Mesendoderm (in vitro differentiated cells): ENCODE data around the gene FER1L5.

Source experiments
- DNase-seq: peaks from one replicate; pipeline ENCODE4 v3.0.0; 2013
- H2AK5ac ChIP-seq: 2 replicates; pipeline ENCODE4 v1.6.1; 2013; ENCODE audit warnings: low read length, inconsistent platforms
- H2BK120ac ChIP-seq: 2 replicates; pipeline ENCODE4 v1.6.1; 2013; ENCODE audit warnings: low read depth, mild to moderate bottlenecking, low read length, moderate library complexity, mixed read lengths
- H2BK15ac ChIP-seq: replicated peaks from 2 replicates; pipeline ENCODE4 v1.6.1; 2013; ENCODE audit warnings: low read depth, mild to moderate bottlenecking, moderate library complexity
- H2BK5ac ChIP-seq: 2 replicates; pipeline ENCODE4 v1.6.1; 2013; ENCODE audit warnings: low read length, inconsistent platforms
- H3K18ac ChIP-seq: 2 replicates; pipeline ENCODE4 v1.6.1; 2013; ENCODE audit warnings: mild to moderate bottlenecking, low read length, mixed read lengths
- H3K23ac ChIP-seq: one replicate; pipeline ENCODE4 v1.6.1; 2013; ENCODE audit warnings: low read length
- H3K27ac ChIP-seq: 2 replicates; pipeline ENCODE4 v1.5.1; 2013; ENCODE audit warnings: low read depth, mild to moderate bottlenecking, inconsistent platforms, low read length, moderate library complexity
- H3K27me3 ChIP-seq: 2 replicates; pipeline ENCODE4 v1.6.1; 2013; ENCODE audit warnings: low read length, control low read depth, mild to moderate bottlenecking, inconsistent platforms; ENCODE audit not compliant: insufficient read depth, poor library complexity
- H3K36me3 ChIP-seq: 2 replicates; pipeline ENCODE4 v1.6.1; 2013; ENCODE audit warnings: low read length, inconsistent platforms; ENCODE audit not compliant: control insufficient read depth, insufficient read depth
- H3K4ac ChIP-seq: one replicate; pipeline ENCODE4 v1.6.1; 2013; ENCODE audit warnings: low read depth, mild to moderate bottlenecking, low read length, moderate library complexity
- H3K4me1 ChIP-seq: 2 replicates; pipeline ENCODE4 v1.6.1; 2013; ENCODE audit warnings: low read depth, low read length, inconsistent platforms; ENCODE audit not compliant: control insufficient read depth
- H3K4me2 ChIP-seq: 2 replicates; pipeline ENCODE4 v1.6.1; 2013; ENCODE audit warnings: low read length
- H3K4me3 ChIP-seq: 2 replicates; pipeline ENCODE4 v1.5.1; 2013; ENCODE audit warnings: mild to moderate bottlenecking, low read length
- H3K56ac ChIP-seq: one replicate; pipeline ENCODE4 v1.6.1; 2013; ENCODE audit warnings: low read length
- H3K79me1 ChIP-seq: 2 replicates; pipeline ENCODE4 v1.6.1; 2013; ENCODE audit warnings: low read length, inconsistent platforms
- H3K79me2 ChIP-seq: 2 replicates; pipeline ENCODE4 v1.6.1; 2013; ENCODE audit warnings: mild to moderate bottlenecking, low read length; ENCODE audit not compliant: control insufficient read depth, insufficient read depth
- H3K9ac ChIP-seq: 2 replicates; pipeline ENCODE4 v1.6.1; 2013; ENCODE audit warnings: low read length, inconsistent platforms
- H4K5ac ChIP-seq: one replicate; pipeline ENCODE4 v1.6.1; 2013; ENCODE audit warnings: low read length
- H4K8ac ChIP-seq: one replicate; pipeline ENCODE4 v1.6.1; 2013; ENCODE audit warnings: low read depth, mild to moderate bottlenecking, control low read depth, low read length, moderate library complexity
- WGBS: extraction: QIAGEN DNeasy Blood & Tissue Kit; methylation state at CpG from one replicate; pipeline ENCODE4 v1.1.7; 2013; ENCODE audit warnings: low lambda C conversion rate, missing lambda C conversion rate; ENCODE audit not compliant: insufficient coverage; ENCODE audit errors: extremely low coverage; 5-methylcytosine and 5-hydroxymethylcytosine counted together

Gene FER1L5

GRCh38 chr2:96601382-96602292 is 40.9 kb upstream of the FER1L5 start:
- WGBS: no CpG with 5 or more reads among the region's 8 CpGs
- Histone ChIP-seq H3K9ac (no peak overlapping the region), H3K4me2 (no peak overlapping the region), H2BK15ac (no peak overlapping the region), H3K79me1 (no peaks in the 10 kb centered on the region), H4K8ac (no peak overlapping the region), H3K36me3 (peaks cover 11% of the 10 kb centered on the region), H4K5ac (no peak overlapping the region), H3K4me3 (no peak overlapping the region), H3K56ac (no peak overlapping the region), H3K4ac (no peak overlapping the region), H3K27ac (no peak overlapping the region), H2BK5ac (no peak overlapping the region), H2BK120ac (no peak overlapping the region), H3K18ac (no peak overlapping the region), H3K79me2 (no peaks in the 10 kb centered on the region), H2AK5ac (no peak overlapping the region), H3K23ac (no peak overlapping the region), H3K4me1 (no peaks in the 10 kb centered on the region), H3K27me3 (no peaks in the 10 kb centered on the region)
- DNase-seq: no peak

GRCh38 chr2:96602330-96602823 is 40.2 kb upstream of the FER1L5 start:
- peaks cover 14% of the 10 kb centered on the region for H3K36me3 ChIP-seq
- no peak overlapping the region for H3K4me2 ChIP-seq
- H2BK120ac ChIP-seq: no peak overlapping the region
- H3K56ac ChIP-seq: no peak overlapping the region
- H3K4me1 ChIP-seq: no peaks in the 10 kb centered on the region
- no peak overlapping the region for H3K23ac ChIP-seq
- H3K18ac ChIP-seq: no peak overlapping the region
- H3K4me3 ChIP-seq: no peak overlapping the region
- no peak for DNase-seq
- no peak overlapping the region for H2BK15ac ChIP-seq
- no peak overlapping the region for H4K8ac ChIP-seq
- H3K27ac ChIP-seq: no peak overlapping the region
- H3K27me3 ChIP-seq: no peaks in the 10 kb centered on the region
- no peak overlapping the region for H2BK5ac ChIP-seq
- no peak overlapping the region for H2AK5ac ChIP-seq
- no peaks in the 10 kb centered on the region for H3K79me2 ChIP-seq
- H4K5ac ChIP-seq: no peak overlapping the region
- H3K79me1 ChIP-seq: no peaks in the 10 kb centered on the region
- no peak overlapping the region for H3K9ac ChIP-seq
- H3K4ac ChIP-seq: no peak overlapping the region
- no CpG with 5 or more reads among the region's 2 CpGs for WGBS

GRCh38 chr2:96604104-96604503 is 38.5 kb upstream of the FER1L5 start:
- Histone ChIP-seq H3K27me3 (no peaks in the 10 kb centered on the region), H2BK5ac (no peak overlapping the region), H4K8ac (no peak overlapping the region), H3K36me3 (peaks cover 16% of the 10 kb centered on the region), H2AK5ac (no peak overlapping the region), H2BK15ac (no peak overlapping the region), H3K4me1 (no peaks in the 10 kb centered on the region), H4K5ac (no peak overlapping the region), H3K79me2 (no peaks in the 10 kb centered on the region), H3K79me1 (no peaks in the 10 kb centered on the region), H3K27ac (no peak overlapping the region), H3K56ac (no peak overlapping the region), H3K4me2 (no peak overlapping the region), H3K4me3 (no peak overlapping the region), H3K9ac (no peak overlapping the region), H3K23ac (no peak overlapping the region), H3K18ac (no peak overlapping the region), H3K4ac (no peak overlapping the region), H2BK120ac (no peak overlapping the region)
- peak; percentile 67 for DNase-seq
- WGBS: no CpG with 5 or more reads among the region's 2 CpGs

DNA sequence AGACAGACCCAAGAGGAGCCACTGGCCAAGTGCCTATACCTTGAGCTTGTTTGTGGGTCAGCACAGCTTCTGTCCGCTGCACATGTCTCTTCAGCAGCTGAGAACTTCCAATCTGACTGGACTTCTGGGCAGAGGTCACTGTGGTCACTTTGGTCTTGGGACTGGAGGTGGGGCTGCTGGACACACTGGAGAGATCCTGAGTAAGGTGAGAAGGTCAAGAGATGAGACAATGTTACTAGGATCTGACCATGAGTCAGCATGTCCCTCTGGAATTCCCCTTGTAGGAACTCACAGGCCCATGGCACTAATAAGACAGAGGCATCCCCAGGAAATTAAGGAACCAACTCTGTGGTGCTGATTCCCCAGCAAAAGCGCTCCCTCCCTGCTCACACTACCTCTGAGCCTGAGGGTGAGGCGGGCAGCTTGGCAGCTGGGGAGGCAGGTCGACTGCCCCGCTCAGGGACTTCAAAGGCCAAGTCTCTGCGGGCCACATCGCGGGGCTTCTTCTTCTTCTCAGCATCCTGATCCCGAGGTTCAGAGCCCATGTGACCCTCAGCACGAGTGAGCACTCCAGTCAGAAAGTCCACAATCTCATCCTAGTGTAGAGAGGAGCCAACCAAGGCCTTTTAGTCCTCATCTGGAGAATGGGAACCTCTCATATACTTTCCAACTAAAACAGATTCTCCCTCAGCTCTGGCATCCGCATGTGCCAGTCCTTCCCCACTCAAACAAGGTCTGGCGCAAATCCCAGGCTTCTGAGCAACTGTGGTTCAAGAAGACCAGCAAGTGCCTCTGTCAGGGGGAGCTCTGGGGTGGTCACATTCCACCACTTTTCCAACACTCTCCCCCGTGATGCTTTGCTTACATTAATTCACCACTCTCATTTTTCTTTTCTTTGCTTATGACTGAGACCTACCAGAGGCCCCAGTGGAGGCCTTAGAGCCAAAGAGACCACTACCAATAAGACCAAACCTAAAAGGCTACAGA is 33.8 kb upstream of the FER1L5 start:
- H3K27me3 ChIP-seq: no peaks in the 10 kb centered on the region
- H3K4me3 ChIP-seq: no peak overlapping the region
- WGBS: no CpG with 5 or more reads among the region's 13 CpGs
- peaks cover 17% of the 10 kb centered on the region for H3K36me3 ChIP-seq
- no peak overlapping the region for H4K5ac ChIP-seq
- H3K4me2 ChIP-seq: no peak overlapping the region
- no peak overlapping the region for H3K18ac ChIP-seq
- no peak overlapping the region for H2BK5ac ChIP-seq
- H2BK120ac ChIP-seq: no peak overlapping the region
- no peak overlapping the region for H3K23ac ChIP-seq
- H3K79me1 ChIP-seq: no peaks in the 10 kb centered on the region
- DNase-seq: no peak
- no peak overlapping the region for H3K9ac ChIP-seq
- H4K8ac ChIP-seq: no peak overlapping the region
- H3K27ac ChIP-seq: no peak overlapping the region
- H2AK5ac ChIP-seq: no peak overlapping the region
- no peak overlapping the region for H3K4ac ChIP-seq
- H3K4me1 ChIP-seq: no peaks in the 10 kb centered on the region
- no peaks in the 10 kb centered on the region for H3K79me2 ChIP-seq
- H2BK15ac ChIP-seq: no peak overlapping the region
- no peak overlapping the region for H3K56ac ChIP-seq

DNA sequence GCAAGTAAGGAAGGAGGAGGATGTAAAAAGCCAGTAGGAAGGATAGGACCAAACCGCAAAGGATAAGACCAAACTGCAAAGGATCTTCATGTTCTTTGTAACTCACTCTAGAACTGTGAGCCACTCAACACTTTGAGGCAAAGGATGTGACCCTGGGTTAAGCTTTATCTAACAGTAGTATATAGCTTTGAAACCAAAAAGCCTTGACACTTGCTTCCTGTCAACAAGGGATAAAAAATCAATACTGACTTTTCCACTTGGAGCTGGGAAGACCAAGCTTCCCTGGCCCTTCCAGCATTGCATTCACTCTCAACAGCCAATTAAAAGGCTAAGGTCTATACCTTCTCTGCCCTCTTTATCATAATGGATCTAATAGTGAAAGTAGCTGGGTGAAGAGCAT is 26.4 kb upstream of the FER1L5 start:
- no peaks in the 10 kb centered on the region for H3K79me1 ChIP-seq
- no peak for DNase-seq
- H2BK120ac ChIP-seq: no peak overlapping the region
- no peak overlapping the region for H3K9ac ChIP-seq
- no peak overlapping the region for H3K56ac ChIP-seq
- no peaks in the 10 kb centered on the region for H3K27me3 ChIP-seq
- H2BK5ac ChIP-seq: no peak overlapping the region
- no peak overlapping the region for H3K27ac ChIP-seq
- H3K4ac ChIP-seq: no peak overlapping the region
- no peaks in the 10 kb centered on the region for H3K4me1 ChIP-seq
- no peak overlapping the region for H4K5ac ChIP-seq
- WGBS: no CpG with 5 or more reads among the region's 1 CpG
- H2AK5ac ChIP-seq: no peak overlapping the region
- no peak overlapping the region for H3K4me3 ChIP-seq
- peaks cover 8% of the 10 kb centered on the region for H3K36me3 ChIP-seq
- H3K4me2 ChIP-seq: no peak overlapping the region
- no peak overlapping the region for H2BK15ac ChIP-seq
- H3K18ac ChIP-seq: no peak overlapping the region
- H4K8ac ChIP-seq: no peak overlapping the region
- no peak overlapping the region for H3K23ac ChIP-seq
- H3K79me2 ChIP-seq: no peaks in the 10 kb centered on the region
